H9 (cell line): ENCODE data around the gene SEL1L2. TPM values are rescaled to one million over a fixed set of nuclear protein-coding genes. Genes with fewer than 3 reads are reported as not detected.

Source experiments
- DNase-seq: peaks from one replicate; pipeline ENCODE4 v3.0.0-alpha.2; 2017
- H2AFZ ChIP-seq: one replicate; pipeline ENCODE4 v1.6.1; 2013; ENCODE audit warnings: mild to moderate bottlenecking, low read length, control low read depth, moderate library complexity
- H2AK5ac ChIP-seq: 2 replicates; pipeline ENCODE4 v1.6.1; 2013; ENCODE audit warnings: low read length, control low read depth, mixed read lengths; ENCODE audit not compliant: insufficient read length
- H2BK120ac ChIP-seq: one replicate; pipeline ENCODE4 v1.6.1; 2013; ENCODE audit warnings: low read depth, mild to moderate bottlenecking, low read length, control low read depth, inconsistent platforms; ENCODE audit not compliant: poor library complexity, severe bottlenecking
- H2BK12ac ChIP-seq: 2 replicates; pipeline ENCODE4 v1.6.1; 2013; ENCODE audit warnings: low read length, control low read depth, mixed read lengths, low read depth; ENCODE audit not compliant: insufficient read length
- H2BK15ac ChIP-seq: 2 replicates; pipeline ENCODE4 v1.6.1; 2013; ENCODE audit warnings: low read depth, low read length, control low read depth
- H2BK20ac ChIP-seq: one replicate; pipeline ENCODE4 v1.6.1; 2013; ENCODE audit warnings: low read depth, mild to moderate bottlenecking, low read length, control low read depth, inconsistent platforms; ENCODE audit not compliant: poor library complexity, severe bottlenecking
- H2BK5ac ChIP-seq: 2 replicates; pipeline ENCODE4 v1.6.1; 2013; ENCODE audit warnings: low read length, control low read depth, mixed read lengths; ENCODE audit not compliant: insufficient read length
- H3K14ac ChIP-seq: 2 replicates; pipeline ENCODE4 v1.6.1; 2013; ENCODE audit warnings: low read length, control low read depth; ENCODE audit not compliant: insufficient read depth
- H3K18ac ChIP-seq: 2 replicates; pipeline ENCODE4 v1.6.1; 2013; ENCODE audit warnings: low read depth, mild to moderate bottlenecking, mixed read lengths, low read length, control low read depth; ENCODE audit not compliant: insufficient read length
- H3K23ac ChIP-seq: 2 replicates; pipeline ENCODE4 v1.6.1; 2013; ENCODE audit warnings: low read length, control low read depth, mixed read lengths, low read depth; ENCODE audit not compliant: insufficient read length
- H3K23me2 ChIP-seq: 2 replicates; pipeline ENCODE4 v1.6.1; 2013; ENCODE audit warnings: low read depth, mild to moderate bottlenecking, mixed read lengths, low read length, control low read depth; ENCODE audit not compliant: insufficient read length, poor library complexity, severe bottlenecking
- H3K27ac ChIP-seq: 2 replicates; pipeline ENCODE4 v1.5.1; 2013; ENCODE audit warnings: low read length, control low read depth, mixed read lengths, low read depth; ENCODE audit not compliant: insufficient read length
- H3K27me3 ChIP-seq: 2 replicates; pipeline ENCODE4 v1.6.1; 2013; ENCODE audit warnings: low read length, control low read depth, inconsistent platforms; ENCODE audit not compliant: insufficient read depth
- H3K4ac ChIP-seq: 2 replicates; pipeline ENCODE4 v1.6.1; 2013; ENCODE audit warnings: low read depth, mild to moderate bottlenecking, control low read depth, inconsistent platforms, low read length, moderate library complexity
- H3K4me1 ChIP-seq: 2 replicates; pipeline ENCODE4 v1.6.1; 2013; ENCODE audit warnings: low read length, control low read depth, inconsistent platforms; ENCODE audit not compliant: insufficient read depth
- H3K4me2 ChIP-seq: 2 replicates; pipeline ENCODE4 v1.6.1; 2013; ENCODE audit warnings: low read length, control low read depth, mixed read lengths; ENCODE audit not compliant: insufficient read length, insufficient read depth
- H3K56ac ChIP-seq: 2 replicates; pipeline ENCODE4 v1.6.1; 2013; ENCODE audit warnings: low read depth, mild to moderate bottlenecking, mixed read lengths, low read length, control low read depth; ENCODE audit not compliant: insufficient read length
- H3K79me1 ChIP-seq: 2 replicates; pipeline ENCODE4 v1.6.1; 2013; ENCODE audit warnings: low read depth, mild to moderate bottlenecking, moderate library complexity, low read length, control low read depth, inconsistent platforms; ENCODE audit not compliant: insufficient read depth, poor library complexity, severe bottlenecking
- H3K79me2 ChIP-seq: 2 replicates; pipeline ENCODE4 v1.6.1; 2013; ENCODE audit warnings: low read length, control low read depth, inconsistent platforms; ENCODE audit not compliant: insufficient read depth
- H3K9ac ChIP-seq: 2 replicates; pipeline ENCODE4 v1.6.1; 2013; ENCODE audit warnings: low read length, control low read depth, mixed read lengths; ENCODE audit not compliant: insufficient read length; ENCODE audit errors: extremely low read depth
- H3K9me3 ChIP-seq: one replicate; pipeline ENCODE4 v1.6.1; 2013; ENCODE audit warnings: low read depth, low read length, inconsistent platforms; ENCODE audit not compliant: control insufficient read depth
- H3T11ph ChIP-seq: one replicate; pipeline ENCODE4 v1.6.1; 2013; ENCODE audit warnings: mild to moderate bottlenecking, low read length, control low read depth, inconsistent platforms
- H4K20me1 ChIP-seq: one replicate; pipeline ENCODE4 v1.6.1; 2013; ENCODE audit not compliant: control insufficient read depth, insufficient read length, insufficient read depth
- H4K5ac ChIP-seq: 2 replicates; pipeline ENCODE4 v1.6.1; 2013; ENCODE audit warnings: low read depth, mild to moderate bottlenecking, mixed read lengths, low read length, control low read depth; ENCODE audit not compliant: insufficient read length
- H4K8ac ChIP-seq: replicated peaks from 2 replicates; pipeline ENCODE4 v1.6.1; 2013; ENCODE audit warnings: low read length, control low read depth, mixed read lengths, low read depth; ENCODE audit not compliant: insufficient read length
- H4K91ac ChIP-seq: 2 replicates; pipeline ENCODE4 v1.6.1; 2013; ENCODE audit warnings: low read depth, mild to moderate bottlenecking, moderate library complexity, mixed read lengths, low read length, control low read depth; ENCODE audit not compliant: insufficient read length
- H3K27ac Mint-ChIP-seq, 3 experiments: 2 replicates in 2 of 3; 3 replicates in 1 of 3; pipeline ENCODE4 v1.8.0; 2020 to 2021; ENCODE audit warnings: mixed read lengths in 3 of 3, mild to moderate bottlenecking in 1 of 3, moderate library complexity in 1 of 3
- H3K27me3 Mint-ChIP-seq: 2 replicates; pipeline ENCODE4 v1.8.0; 2021; ENCODE audit warnings: low read depth, mild to moderate bottlenecking, moderate library complexity, mixed read lengths
- H3K36me3 Mint-ChIP-seq, 3 experiments: 2 replicates in 2 of 3; 3 replicates in 1 of 3; pipeline ENCODE4 v1.8.0; 2020 to 2021; ENCODE audit warnings: low read depth in 3 of 3, mixed read lengths in 3 of 3; ENCODE audit not compliant: insufficient read depth in 1 of 3
- H3K4me1 Mint-ChIP-seq, 2 experiments: 2 replicates each; pipeline ENCODE4 v1.8.0; 2020; ENCODE audit warnings: mixed read lengths in 2 of 2
- H3K4me3 Mint-ChIP-seq, 2 experiments: 2 replicates in 1 of 2; 3 replicates in 1 of 2; pipeline ENCODE4 v1.8.0; 2020 to 2021; ENCODE audit warnings: mild to moderate bottlenecking in 2 of 2, mixed read lengths in 2 of 2, moderate library complexity in 1 of 2
- H3K9me3 Mint-ChIP-seq, 2 experiments: 2 replicates in 1 of 2; 3 replicates in 1 of 2; pipeline ENCODE4 v1.8.0; 2020; ENCODE audit warnings: mild to moderate bottlenecking in 2 of 2, mixed read lengths in 2 of 2, moderate library complexity in 1 of 2
- CTCF ChIP-seq: fragments of 200-600 bp; sonication (generic); conservative IDR thresholded peaks from 3 replicates; pipeline ENCODE4 v1.8.0; 2021; ENCODE audit warnings: antibody characterized with exemption, mild to moderate bottlenecking
- WGBS: extraction: QIAGEN DNeasy Blood & Tissue Kit; methylation state at CpG from one replicate; pipeline ENCODE4 v1.1.7; 2013; ENCODE audit warnings: missing lambda C conversion rate, low lambda C conversion rate, mixed read lengths; ENCODE audit not compliant: insufficient read length; ENCODE audit errors: extremely low coverage; 5-methylcytosine and 5-hydroxymethylcytosine counted together
- total RNA-seq: library from RNA; stranded (reverse); gene quantifications from 2 replicates; pipeline ENCODE4 v1.2.1, GENCODE V29; 2021

Gene SEL1L2
- total RNA-seq, 1 experiment from 2014 or later = not detected

DNA sequence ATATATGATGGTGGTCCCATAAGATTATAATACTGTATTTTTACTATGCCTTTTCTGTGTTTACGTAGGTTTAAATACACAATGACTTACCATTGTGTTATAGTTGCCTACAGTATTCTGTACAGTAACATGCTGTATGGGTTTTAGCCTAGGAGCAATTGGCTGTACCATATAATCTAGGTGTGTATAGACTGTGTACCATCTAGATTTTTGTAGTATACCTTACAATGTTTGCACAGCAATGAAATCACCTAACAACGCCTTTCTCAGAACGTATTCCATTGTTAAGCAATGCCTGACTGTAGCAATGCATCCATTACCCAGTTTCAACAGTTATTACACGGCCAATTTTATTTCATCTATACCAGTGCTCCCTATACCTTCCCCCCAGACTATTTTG lies 15.6 kb upstream of the SEL1L2 start:
- no peak overlapping the region for H2AK5ac ChIP-seq
- no peaks in the 10 kb centered on the region for H3K27me3 ChIP-seq
- no peak overlapping the region for H4K91ac ChIP-seq
- DNase-seq = no peak
- no peak overlapping the region for H2BK15ac ChIP-seq
- H2AFZ ChIP-seq = no peak overlapping the region
- no peak overlapping the region for H3K27ac Mint-ChIP-seq
- H3K4me1 Mint-ChIP-seq = peaks cover 2% of the 10 kb centered on the region in 2 experiments; a peak in 2 of 4 replicates
- H3K23me2 ChIP-seq = no peaks in the 10 kb centered on the region
- no peak overlapping the region for H4K5ac ChIP-seq
- no peak overlapping the region for H3K56ac ChIP-seq
- no peak overlapping the region for H3K14ac ChIP-seq
- H4K8ac ChIP-seq = no peak overlapping the region
- no peak overlapping the region for H2BK20ac ChIP-seq
- H3K27ac ChIP-seq = no peak overlapping the region
- H3K4me2 ChIP-seq = no peak overlapping the region
- H2BK5ac ChIP-seq = no peak overlapping the region
- no CpG with 5 or more reads among the region's 4 CpGs for WGBS
- H3K9ac ChIP-seq = no peak overlapping the region
- H3K27me3 Mint-ChIP-seq = no peaks in the 10 kb centered on the region
- no peak overlapping the region for H3K4me3 Mint-ChIP-seq
- H3K79me2 ChIP-seq = no peaks in the 10 kb centered on the region
- H3K9me3 ChIP-seq = no peaks in the 10 kb centered on the region
- no peak overlapping the region for H2BK12ac ChIP-seq
- H3K23ac ChIP-seq = no peak overlapping the region
- H3K18ac ChIP-seq = no peak overlapping the region
- H3K36me3 Mint-ChIP-seq = no peaks in the 10 kb centered on the region; a peak in 3 of 7 replicates
- no peaks in the 10 kb centered on the region; a peak in 1 of 5 replicates for H3K9me3 Mint-ChIP-seq
- no peak for TF ChIP-seq CTCF
- H4K20me1 ChIP-seq = no peaks in the 10 kb centered on the region
- no peak overlapping the region for H3K4ac ChIP-seq
- H3T11ph ChIP-seq = no peak overlapping the region
- H2BK120ac ChIP-seq = no peak overlapping the region
- no peaks in the 10 kb centered on the region for H3K4me1 ChIP-seq
- no peaks in the 10 kb centered on the region for H3K79me1 ChIP-seq
